ENCODE measurements around the gene SDHB. TPM values are rescaled to one million over a fixed set of nuclear protein-coding genes. Genes with fewer than 3 reads are reported as not detected.

SDHB gene
- total RNA-seq, 1 experiment from 2014 or later, result 336 TPM

GRCh38 chr1:17089506-17089905 lies 35.7 kb upstream of the SDHB start:
- no peak overlapping the region for H3K9ac ChIP-seq (ENCODE audit: low read length)
- intact Hi-C loops (cut with micrococcal nuclease), result no loop called here
- no peak overlapping the region for H3K27ac ChIP-seq (ENCODE audit: low read length)
- H4K20me1 ChIP-seq (ENCODE audit: low read length), result no peaks in the 10 kb centered on the region
- no peak overlapping the region for H2AFZ ChIP-seq (ENCODE audit: low read length)
- no peaks in the 10 kb centered on the region for H3F3A ChIP-seq (ENCODE audit: low read length, unreplicated experiment)
- ATAC-seq, result no peak
- no peak overlapping the region for H3K4me3 ChIP-seq (ENCODE audit: low read length)
- H3K9me2 ChIP-seq (replicated peaks; ENCODE audit: low read length), result no peaks in the 10 kb centered on the region
- no peaks in the 10 kb centered on the region for H3K79me2 ChIP-seq (ENCODE audit: low read length)
- TF ChIP-seq EZH2phosphoT487 (IDR thresholded peaks at IDR 0.05; ENCODE audit: borderline replicate concordance, low read length), result no peak
- TF ChIP-seq, protein P1, sequence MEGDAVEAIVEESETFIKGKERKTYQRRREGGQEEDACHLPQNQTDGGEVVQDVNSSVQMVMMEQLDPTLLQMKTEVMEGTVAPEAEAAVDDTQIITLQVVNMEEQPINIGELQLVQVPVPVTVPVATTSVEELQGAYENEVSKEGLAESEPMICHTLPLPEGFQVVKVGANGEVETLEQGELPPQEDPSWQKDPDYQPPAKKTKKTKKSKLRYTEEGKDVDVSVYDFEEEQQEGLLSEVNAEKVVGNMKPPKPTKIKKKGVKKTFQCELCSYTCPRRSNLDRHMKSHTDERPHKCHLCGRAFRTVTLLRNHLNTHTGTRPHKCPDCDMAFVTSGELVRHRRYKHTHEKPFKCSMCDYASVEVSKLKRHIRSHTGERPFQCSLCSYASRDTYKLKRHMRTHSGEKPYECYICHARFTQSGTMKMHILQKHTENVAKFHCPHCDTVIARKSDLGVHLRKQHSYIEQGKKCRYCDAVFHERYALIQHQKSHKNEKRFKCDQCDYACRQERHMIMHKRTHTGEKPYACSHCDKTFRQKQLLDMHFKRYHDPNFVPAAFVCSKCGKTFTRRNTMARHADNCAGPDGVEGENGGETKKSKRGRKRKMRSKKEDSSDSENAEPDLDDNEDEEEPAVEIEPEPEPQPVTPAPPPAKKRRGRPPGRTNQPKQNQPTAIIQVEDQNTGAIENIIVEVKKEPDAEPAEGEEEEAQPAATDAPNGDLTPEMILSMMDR (conservative IDR thresholded peaks at IDR 0.05; ENCODE audit: low read depth, low read length), result no peak
- TF ChIP-seq EZH2 (IDR thresholded peaks at IDR 0.05; ENCODE audit: low read length, unreplicated experiment), result no peak
- DNase-seq, result no peak
- BruUV-seq (replicated peaks), result no TSS peak
- H3K4me1 ChIP-seq (ENCODE audit: insufficient read depth, low read length), result no peaks in the 10 kb centered on the region
- H3K27me3 ChIP-seq (ENCODE audit: low read length), result no peaks in the 10 kb centered on the region
- ChIA-PET POLR2A (ENCODE audit: unreplicated experiment) (no interaction called here), CTCF (no interaction called here)
- H3K36me3 ChIP-seq (ENCODE audit: low read depth, low read length), result no peaks in the 10 kb centered on the region
- H3K4me2 ChIP-seq (ENCODE audit: low read length), result no peak overlapping the region
- no peaks in the 10 kb centered on the region for H3K9me3 ChIP-seq (ENCODE audit: low read length)

DNA sequence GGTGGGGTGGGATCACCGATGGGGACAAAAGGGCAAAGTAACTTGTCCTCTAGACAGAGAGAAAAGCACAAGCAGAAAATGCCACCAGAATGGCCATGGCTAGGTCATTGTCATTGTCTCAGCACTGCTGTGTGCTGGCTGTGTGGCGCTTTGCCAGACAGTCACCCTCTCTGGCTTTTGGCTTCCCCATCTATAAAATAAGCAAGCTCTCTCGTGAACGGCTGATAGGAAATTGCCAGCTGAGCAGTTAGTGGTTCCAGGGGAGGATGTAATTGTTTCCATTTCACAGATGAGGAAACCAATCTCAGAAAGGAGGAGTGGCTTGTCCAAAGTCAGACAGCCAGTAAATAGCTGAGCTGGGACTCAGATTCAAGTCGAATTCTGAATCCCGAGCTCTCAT lies 32.9 kb upstream of the SDHB start:
- BruUV-seq (replicated peaks), result no TSS peak
- H3K36me3 ChIP-seq (ENCODE audit: low read depth, low read length), result no peaks in the 10 kb centered on the region
- ChIA-PET POLR2A (ENCODE audit: unreplicated experiment) (no interaction called here), CTCF (interaction anchor here (0.5 kb wide), 1 partner anchor 78 kb away, joined by 4 read pairs; no protein-coding TSS in a partner anchor)
- ATAC-seq (no peak), DNase-seq (no peak)
- H2AFZ ChIP-seq (ENCODE audit: low read length), result no peak overlapping the region
- no peak overlapping the region for H3K4me2 ChIP-seq (ENCODE audit: low read length)
- no peaks in the 10 kb centered on the region for H4K20me1 ChIP-seq (ENCODE audit: low read length)
- no peaks in the 10 kb centered on the region for H3K9me3 ChIP-seq (ENCODE audit: low read length)
- TF ChIP-seq, protein P1 (conservative IDR thresholded peaks at IDR 0.05; ENCODE audit: low read depth, low read length), result no peak
- no peak for TF ChIP-seq EZH2phosphoT487 (IDR thresholded peaks at IDR 0.05; ENCODE audit: borderline replicate concordance, low read length)
- TF ChIP-seq EZH2 (IDR thresholded peaks at IDR 0.05; ENCODE audit: low read length, unreplicated experiment), result no peak
- H3F3A ChIP-seq (ENCODE audit: low read length, unreplicated experiment), result no peaks in the 10 kb centered on the region
- no peak overlapping the region for H3K27ac ChIP-seq (ENCODE audit: low read length)
- H3K9me2 ChIP-seq (replicated peaks; ENCODE audit: low read length), result no peaks in the 10 kb centered on the region
- no peaks in the 10 kb centered on the region for H3K4me1 ChIP-seq (ENCODE audit: insufficient read depth, low read length)
- H3K79me2 ChIP-seq (ENCODE audit: low read length), result no peaks in the 10 kb centered on the region
- intact Hi-C loops (cut with micrococcal nuclease), result no loop called here
- no peak overlapping the region for H3K9ac ChIP-seq (ENCODE audit: low read length)
- H3K4me3 ChIP-seq (ENCODE audit: low read length), result no peak overlapping the region
- no peaks in the 10 kb centered on the region for H3K27me3 ChIP-seq (ENCODE audit: low read length)

GRCh38 chr1:17084787-17085186 lies 31.0 kb upstream of the SDHB start:
- no peak for DNase-seq
- CTCF ChIA-PET, result no interaction called here
- no TSS peak for BruUV-seq (replicated peaks)

More at GRCh38 chr1:17084787-17085186, 31.0 kb upstream of the SDHB start:
- Histone ChIP-seq H3K4me1 (ENCODE audit: insufficient read depth, low read length) (no peaks in the 10 kb centered on the region), H3K9me3 (ENCODE audit: low read length) (no peaks in the 10 kb centered on the region), H3F3A (ENCODE audit: low read length, unreplicated experiment) (no peaks in the 10 kb centered on the region), H3K9ac (ENCODE audit: low read length) (no peak overlapping the region), H4K20me1 (ENCODE audit: low read length) (no peaks in the 10 kb centered on the region), H3K79me2 (ENCODE audit: low read length) (no peaks in the 10 kb centered on the region), H3K9me2 (replicated peaks; ENCODE audit: low read length) (no peaks in the 10 kb centered on the region), H3K27ac (ENCODE audit: low read length) (no peak overlapping the region), H2AFZ (ENCODE audit: low read length) (no peak overlapping the region), H3K27me3 (ENCODE audit: low read length) (no peaks in the 10 kb centered on the region), H3K36me3 (ENCODE audit: low read depth, low read length) (no peaks in the 10 kb centered on the region), H3K4me2 (ENCODE audit: low read length) (no peak overlapping the region), H3K4me3 (ENCODE audit: low read length) (no peak overlapping the region)
- ATAC-seq, result no peak
- intact Hi-C loops (cut with micrococcal nuclease), result no loop called here
- TF ChIP-seq, protein P1 (conservative IDR thresholded peaks at IDR 0.05; ENCODE audit: low read depth, low read length), result no peak
- TF ChIP-seq EZH2phosphoT487 (IDR thresholded peaks at IDR 0.05; ENCODE audit: borderline replicate concordance, low read length) (no peak), EZH2 (IDR thresholded peaks at IDR 0.05; ENCODE audit: low read length, unreplicated experiment) (no peak)
- POLR2A ChIA-PET (ENCODE audit: unreplicated experiment), result no interaction called here
